Effector CD4-positive, alpha-beta T cell (primary cell): Measurements from ENCODE around the gene FOXP1.

Experiments used
- DNase-seq: peaks from one replicate; pipeline ENCODE4 v3.0.0-alpha.2; 2020
- total RNA-seq: gene quantifications from one replicate; lab custom pipeline; 2026; lab: John Stamatoyannopoulos, UW

Gene FOXP1
- total RNA-seq: 341 reads per million, percentile 96 among the genes with 10 or more reads in this experiment

DNA sequence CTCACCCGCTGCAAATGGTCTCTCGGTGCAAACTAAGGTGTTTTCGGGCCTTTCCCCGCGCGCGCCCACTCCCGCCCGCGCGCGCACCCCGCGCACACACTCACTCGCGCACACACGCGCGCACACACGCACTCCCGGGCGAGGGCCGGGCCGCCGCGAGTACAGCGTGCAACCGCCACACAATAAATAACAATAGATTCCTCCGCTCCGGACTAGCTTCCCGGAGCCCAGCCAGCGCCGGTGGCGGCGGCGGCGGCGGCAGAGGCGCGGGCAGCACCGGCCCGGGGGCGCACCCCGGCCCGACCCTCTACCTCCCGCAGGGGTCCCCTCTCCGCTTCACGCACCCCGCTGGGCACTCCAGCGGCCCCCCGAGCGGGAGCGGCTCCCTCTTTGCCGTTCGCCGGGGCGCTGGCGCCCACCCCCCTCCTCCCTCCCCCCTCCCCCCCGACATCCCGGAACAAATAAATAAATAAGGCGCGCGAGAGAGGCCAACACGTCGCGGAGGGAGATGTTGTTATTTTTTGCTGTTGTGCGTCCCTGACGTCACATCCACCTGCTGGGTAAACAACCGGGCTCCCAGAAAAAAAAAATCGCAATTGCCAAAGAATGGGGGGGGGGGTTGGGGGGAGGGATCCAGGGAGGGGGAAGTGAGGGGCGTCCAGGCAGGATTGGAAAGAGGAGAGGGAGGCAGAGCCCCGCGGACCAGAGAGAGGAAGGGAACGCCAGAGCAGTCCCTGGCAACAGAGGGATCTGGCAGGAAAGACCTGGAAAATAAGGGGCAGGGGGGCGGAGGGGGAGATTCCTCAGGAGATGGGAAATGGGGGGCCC is at the start of gene FOXP1:
FOXP1 (minus strand) TSS at position 163 of the 828 bp plus-strand sequence. CDS start 385,347 bp downstream, outside the sequence.
- peak; percentile 45 for DNase-seq

GRCh38 chr3:71629711-71630110 is 46.2 kb upstream of the FOXP1 start:
- DNase-seq: no peak

- DNase-seq: no peak
Observed at GRCh38 chr3:71629289-71629688, 45.8 kb upstream of the FOXP1 start.

DNA sequence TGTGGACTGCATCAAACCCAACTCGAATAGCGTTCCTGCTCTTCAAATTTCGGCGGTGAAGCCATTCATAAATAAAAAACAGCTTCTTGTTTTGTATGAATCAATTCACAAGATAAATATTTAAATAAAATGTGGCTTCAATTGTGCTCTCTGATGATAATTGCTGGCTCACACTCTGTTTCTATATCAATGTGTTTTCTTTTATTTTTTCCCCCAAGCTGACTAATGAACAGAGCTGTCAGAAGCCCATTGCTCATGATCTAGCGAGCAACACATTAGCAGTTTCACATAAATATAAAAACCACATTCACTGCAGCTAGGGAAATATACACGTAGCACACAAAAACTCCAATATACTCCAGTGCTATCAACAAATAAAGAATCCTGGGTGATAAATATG is 45.0 kb upstream of the FOXP1 start:
- DNase-seq: no peak

GRCh38 chr3:71625676-71626075 is 42.1 kb upstream of the FOXP1 start:
- no peak for DNase-seq

- no peak for DNase-seq
Observed at GRCh38 chr3:71621825-71622537, 38.5 kb upstream of the FOXP1 start.

- DNase-seq: no peak
Observed at GRCh38 chr3:71618538-71618937, 35.0 kb upstream of the FOXP1 start.

DNA sequence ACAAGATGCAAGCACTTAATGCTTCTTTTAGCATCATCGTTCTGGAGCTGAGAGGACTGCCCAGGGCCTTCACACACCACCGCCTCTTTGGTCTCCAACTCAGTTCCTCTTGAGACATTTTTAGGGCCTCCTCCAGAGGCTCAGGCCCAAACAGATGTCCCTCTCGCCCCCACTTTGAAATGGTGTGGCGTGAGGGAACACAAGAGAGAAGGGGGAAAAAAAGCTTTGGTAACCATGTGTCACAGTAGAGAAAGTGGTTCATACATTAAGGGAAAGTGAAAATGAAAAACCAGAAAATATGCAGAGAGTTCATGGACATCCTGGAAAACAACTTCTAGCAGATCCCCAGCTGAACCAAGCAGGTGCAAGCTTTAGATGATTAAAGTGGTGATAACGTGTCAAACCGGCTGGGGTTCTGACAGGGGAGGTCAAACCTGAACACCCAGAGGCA is 33.1 kb upstream of the FOXP1 start:
- no peak for DNase-seq

GRCh38 chr3:71614869-71615268 is 31.3 kb upstream of the FOXP1 start:
- DNase-seq: no peak

DNA sequence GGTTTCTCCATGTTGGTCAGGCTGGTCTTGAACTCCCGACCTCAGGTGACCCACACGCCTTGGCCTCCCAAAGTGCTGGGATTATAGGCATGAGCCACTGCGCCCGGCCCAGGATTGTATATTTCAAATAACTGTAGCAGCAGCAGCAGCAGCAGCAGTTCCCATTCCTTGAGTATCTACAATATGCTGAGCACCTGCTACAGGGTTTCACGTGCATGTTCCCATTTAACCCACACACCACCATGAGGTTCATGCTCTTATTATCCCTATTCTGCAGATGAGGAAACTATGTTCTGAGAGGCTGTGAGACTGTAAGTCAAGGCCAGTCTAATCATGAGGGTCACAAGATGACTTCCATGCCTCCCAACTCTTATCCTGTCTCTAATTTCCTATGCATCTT is 30.9 kb upstream of the FOXP1 start:
- no peak for DNase-seq

DNA sequence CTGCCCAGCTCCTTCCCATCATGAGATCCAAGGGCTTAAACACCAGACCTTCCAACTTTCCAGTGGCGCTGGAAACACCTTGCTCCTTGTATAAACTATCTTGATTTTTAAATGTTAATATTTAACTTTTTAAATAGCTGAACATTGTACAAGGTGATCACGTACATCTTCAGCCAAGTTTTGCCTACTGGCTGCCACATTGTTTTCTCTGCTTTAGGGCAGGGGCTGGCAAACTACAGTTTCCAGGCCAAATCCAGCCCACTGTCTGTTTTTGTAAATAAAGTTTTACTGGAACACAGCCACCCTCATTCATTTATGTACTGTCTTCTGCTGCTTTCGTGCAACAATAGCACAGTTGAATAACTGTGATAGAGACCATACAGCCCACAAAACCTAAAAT is 27.6 kb upstream of the FOXP1 start:
- no peak for DNase-seq

DNA sequence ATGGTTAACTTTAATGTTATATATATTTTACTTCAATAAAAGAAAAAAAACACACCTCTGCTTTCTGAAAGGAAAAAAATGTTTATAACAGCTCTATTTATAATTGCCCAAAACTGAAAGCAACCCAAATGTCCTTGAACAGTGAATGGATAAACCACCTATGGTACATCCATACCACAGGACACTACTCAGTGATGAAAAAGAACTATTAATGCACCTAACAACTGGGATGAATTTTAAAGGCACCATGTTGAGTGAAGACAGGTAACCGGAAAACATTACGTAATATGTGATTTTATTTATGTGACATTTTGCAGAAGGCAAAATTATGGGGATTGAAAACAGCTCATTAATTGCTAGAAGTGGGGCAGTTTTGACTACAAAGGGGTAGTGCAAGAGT is 23.8 kb upstream of the FOXP1 start:
- no peak for DNase-seq

- no peak for DNase-seq
Observed at GRCh38 chr3:71606582-71606981, 23.1 kb upstream of the FOXP1 start.

DNA sequence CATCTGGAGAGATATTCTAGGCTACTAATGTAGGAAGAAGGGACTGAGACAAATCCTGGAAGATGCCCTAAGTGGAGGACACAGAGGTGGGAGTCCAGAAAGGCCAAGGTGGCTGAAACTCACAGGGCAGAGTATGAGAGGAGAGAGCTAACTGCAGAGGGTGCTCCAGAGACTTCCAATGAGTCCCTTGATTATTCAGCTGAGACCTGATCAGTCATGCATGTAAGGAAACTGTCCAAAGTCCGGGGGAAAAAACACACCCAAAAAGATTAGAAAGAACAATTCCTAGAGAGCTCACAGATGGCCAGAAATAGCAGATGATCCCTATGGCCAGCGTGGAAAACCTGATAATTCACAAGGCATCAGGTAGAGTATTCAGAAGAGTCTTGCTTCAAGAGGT is 18.7 kb upstream of the FOXP1 start:
- DNase-seq: no peak

- no peak for DNase-seq
Observed at GRCh38 chr3:71601811-71602210, 18.3 kb upstream of the FOXP1 start.

DNA sequence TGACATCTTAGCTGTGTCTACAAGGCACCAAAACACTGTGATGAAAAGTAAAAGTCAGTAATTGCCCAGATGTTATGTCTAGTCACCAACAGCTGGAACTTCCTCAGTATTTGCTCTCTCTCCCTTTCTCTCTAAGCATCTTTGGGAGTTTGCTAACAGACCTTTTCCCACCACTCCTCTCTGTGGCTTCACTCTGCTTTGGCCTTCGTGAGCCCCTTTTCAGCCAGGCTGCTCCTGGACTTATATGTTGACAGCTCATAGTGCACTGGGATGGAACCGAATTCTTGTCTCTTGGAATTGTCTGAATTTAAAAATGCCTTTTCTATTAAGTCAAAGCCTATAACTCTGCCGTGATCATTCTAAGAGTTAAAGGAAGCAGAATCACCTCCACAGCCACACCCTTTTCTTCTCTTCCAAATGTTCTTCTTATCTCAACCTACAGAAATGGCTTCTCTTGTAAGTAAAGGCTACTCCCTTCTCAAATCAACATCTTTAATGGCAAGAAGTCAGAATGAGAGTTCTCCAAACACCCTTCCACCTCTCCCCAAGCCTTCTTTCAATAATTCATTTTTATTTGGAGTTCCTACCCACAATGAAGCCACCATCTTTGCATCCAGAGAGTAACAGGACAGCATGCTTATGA is 17.2 kb upstream of the FOXP1 start:
- no peak for DNase-seq

DNA sequence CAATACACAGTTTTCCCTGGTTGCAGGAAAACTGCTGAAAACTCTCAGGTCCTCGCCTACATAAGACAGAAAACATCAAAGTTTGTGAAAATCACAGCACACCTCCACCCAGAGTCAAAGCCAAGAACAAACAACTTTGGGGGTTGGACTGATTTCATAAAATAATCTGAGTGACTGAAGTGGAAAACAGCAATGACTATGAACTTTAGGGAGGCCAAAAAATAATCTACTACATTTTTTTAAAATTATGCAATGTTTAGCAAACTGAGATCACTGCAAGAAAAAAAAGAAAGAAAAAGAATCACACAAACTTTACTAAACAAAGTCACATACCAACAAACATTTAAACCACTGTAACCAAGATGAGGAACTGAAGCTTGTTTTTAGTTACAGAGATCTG is 15.9 kb upstream of the FOXP1 start:
- no peak for DNase-seq

DNA sequence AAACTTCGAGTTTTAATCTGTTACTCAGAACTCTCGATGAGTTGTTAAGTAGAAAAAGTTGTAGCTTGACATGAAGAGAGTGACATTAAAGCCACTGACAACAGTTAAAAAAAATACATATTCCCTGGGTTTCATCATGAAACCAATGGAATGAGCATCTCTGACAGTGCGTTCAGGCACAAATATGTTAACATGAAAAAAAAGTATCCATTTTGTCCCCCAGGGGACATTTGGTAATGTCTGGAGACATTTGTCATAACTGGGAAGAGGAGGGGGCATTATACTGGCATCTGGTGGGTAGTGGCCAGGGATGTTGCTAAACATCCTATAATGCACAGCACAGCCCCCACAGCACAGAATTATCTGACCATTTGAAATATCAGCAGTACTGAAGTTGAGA is 14.8 kb upstream of the FOXP1 start:
- no peak for DNase-seq

DNA sequence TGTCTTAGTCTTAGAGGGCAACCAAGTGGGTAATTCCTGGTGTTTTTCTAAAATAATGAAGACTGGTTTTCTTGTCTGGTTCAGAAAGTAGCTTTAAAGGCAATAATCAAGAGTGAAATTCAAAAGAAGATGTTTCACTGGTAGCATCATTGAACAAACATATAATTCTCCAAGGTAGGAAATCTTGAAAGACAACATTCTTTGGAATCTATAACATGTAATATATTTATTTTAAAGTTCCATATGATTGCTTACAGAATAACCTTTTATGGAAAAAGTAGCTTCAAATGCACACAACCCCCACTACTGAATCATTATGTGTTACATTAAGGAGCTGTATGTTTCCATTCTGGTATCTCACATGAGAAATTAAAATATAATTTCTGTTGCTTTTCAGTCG is 13.8 kb upstream of the FOXP1 start:
- no peak for DNase-seq

GRCh38 chr3:71593106-71593505 is 9.6 kb upstream of the FOXP1 start:
- DNase-seq: no peak

DNA sequence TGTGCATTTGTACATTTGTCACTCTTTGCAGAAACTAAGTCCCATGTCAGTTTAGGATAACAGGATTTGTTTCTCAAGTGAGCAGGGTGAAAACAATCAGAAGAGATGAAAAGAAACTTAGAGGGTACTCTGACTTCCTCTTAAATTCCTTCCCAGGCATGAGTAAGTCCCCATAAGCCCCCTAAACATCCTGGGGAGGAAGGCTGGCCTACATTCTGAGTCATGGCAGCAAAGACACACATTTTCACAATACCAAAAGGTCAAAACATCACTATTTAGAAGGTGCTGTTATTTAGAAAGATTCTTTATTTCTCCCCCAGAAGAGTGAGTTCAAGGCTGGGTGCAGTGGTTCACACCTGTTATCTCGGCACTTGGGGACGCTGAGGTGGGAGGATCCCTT is 7.6 kb upstream of the FOXP1 start:
- no peak for DNase-seq

DNA sequence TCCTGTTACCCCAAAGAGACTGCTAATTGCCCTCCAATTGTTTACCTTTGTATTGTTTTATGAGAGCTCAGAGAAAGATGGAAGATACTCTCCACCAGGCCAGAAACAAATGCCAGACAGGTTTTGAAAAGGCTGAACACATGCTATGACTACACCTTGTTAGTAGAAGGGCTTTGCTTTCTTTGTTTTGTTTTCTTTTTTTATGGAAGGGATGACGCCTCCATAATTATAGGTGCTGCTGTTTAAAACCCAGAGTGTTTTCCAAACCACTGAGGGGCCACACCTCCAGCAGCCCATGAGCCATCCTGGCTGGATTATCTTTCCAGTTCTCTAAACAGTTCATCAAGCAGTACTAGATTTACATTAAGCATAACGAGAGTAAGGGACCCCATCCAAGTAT is 5.6 kb upstream of the FOXP1 start:
- no peak for DNase-seq

DNA sequence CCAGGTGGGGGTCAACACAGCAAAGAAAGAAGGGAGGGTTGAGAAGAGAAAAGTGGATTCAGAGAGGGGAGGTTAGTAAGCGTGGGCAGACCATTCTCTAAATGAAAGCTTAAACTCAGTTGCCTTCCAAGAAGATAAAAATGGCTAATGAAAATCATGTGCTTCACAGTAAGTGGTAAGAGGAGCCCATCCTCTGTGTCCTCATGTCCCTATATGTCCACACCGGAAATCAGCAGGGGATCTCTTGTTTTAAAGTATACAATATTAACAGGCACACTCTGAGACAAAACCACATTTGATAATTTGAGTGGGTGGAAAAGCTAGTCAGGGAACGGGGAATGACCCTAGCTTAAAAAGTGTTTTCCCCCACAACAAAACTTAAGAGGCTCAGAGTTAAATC is 4.4 kb upstream of the FOXP1 start:
- no peak for DNase-seq

- no peak for DNase-seq
Observed at GRCh38 chr3:71586810-71587242, 3.3 kb upstream of the FOXP1 start.
